ENCODE results near the gene ADARB2.

The ADARB2 gene

DNA sequence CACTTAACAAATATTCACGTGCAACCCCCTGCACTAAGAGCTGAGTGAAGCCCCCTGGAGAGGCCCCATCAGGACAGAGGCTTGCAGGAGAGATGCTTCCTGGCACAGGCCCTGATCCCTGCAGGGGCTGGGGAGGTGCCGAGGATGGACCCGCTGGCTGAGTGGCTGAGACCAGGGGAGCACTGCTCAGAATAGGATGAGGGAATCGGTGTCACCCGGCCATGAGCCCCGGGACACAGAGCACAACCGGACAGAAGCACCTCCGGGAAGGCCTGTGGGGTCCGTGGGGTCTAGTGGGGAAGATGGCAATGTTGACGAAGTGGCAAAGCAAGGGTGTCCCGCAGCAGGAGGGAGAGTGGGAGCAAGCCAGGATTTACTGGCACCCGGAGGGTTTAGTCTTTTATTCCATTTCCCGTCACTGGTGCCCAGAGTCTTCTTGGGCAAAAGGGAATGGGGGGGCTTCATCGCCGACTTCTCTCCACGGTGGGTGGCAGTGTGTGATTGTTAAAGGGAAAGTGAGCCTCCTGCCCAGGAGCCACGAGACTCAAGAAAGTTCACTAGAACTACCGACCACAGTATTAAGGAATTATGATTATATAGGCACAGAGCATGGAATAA lies 140.7 kb downstream of the ADARB2 start:
- DNase-seq (ENCODE audit: low read depth, low spot score) = no peak

DNA sequence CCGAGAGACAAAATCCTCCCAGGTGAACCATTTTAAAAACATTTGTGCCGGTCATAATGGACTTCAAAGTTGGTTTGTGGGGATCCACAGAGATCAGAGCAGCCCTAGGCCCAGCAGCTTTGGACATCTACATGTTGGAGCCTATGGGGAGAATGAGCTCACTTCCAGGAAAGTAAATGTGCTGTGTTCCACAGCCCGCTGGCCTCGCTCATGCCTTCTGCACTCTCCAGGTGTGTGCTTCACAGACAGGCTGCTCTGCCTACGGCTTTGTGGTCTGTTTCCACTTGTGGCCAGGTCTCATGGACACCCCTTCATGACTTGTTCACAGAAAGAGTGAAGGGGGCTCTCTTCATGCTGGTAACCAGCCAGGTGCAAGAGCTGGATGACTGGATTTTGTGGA lies 141.6 kb downstream of the ADARB2 start:
- no peak for DNase-seq (ENCODE audit: low read depth, low spot score)

- DNase-seq (ENCODE audit: low read depth, low spot score) = no peak
These were observed 142.1 kb downstream of the ADARB2 start for GRCh38 chr10:1595242-1595600.

DNA sequence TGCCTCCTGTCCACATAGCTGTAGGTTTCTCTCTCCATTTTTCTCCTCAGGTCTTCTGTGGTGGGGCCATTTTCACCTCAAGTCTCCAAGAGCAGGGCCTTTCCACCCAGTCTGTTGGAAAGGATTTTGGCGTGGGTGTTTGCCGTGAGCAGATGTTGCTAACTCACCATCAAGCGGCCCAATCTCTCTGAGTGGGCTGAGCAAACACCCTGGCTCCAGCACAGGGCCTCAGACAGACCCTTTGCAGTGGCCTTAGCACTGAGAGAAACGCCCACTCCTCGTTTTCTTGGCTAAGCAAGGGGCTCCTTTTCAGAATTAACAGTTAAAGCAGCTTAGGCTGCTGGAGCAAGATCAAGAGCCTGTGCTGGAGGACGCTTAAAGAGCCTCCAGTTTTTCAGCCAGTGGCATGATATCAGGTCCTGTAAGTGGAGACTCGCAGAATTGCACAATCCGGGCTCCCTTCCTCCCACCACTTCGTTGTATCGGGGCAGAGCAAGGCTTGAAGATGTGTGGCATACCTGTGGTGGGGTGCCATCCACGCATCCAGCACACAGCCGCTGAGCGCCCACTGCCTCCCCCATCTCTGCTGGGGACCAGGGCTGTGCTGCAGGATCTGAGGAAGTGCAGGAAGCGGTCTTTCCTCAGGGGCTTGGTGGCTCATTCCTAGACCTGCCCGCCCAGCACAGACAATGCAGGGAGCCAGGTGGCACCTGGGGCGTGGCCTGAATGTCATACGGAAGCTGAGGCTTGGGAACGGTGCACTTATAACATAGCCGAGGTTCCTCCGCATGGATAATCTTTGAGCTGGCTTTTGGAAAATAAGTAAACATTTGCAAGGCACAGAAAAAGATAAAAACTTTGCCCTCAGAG lies 142.7 kb downstream of the ADARB2 start:
- no peak for DNase-seq (ENCODE audit: low read depth, low spot score)

DNA sequence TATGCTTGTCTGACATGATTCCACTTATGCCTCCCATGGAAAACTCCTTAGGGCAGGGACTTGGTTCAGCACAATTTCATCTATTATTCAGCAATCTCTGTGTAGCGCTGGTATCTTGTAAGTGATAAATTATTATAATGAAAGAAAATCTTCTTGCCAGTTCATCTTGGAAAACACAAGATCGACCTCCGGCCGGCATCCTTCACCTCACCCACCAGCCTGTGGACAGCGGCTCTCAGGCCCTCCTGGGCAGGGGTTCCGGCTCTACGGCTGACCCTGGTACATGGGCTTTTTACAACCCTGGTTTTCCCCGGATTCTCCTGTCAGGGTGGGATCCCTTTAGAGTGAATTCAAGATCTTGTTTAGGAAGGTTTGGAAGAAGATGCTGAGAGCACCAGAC lies 145.6 kb downstream of the ADARB2 start:
- no peak for DNase-seq (ENCODE audit: low read depth, low spot score)

GRCh38 chr10:1591045-1591444 lies 146.3 kb downstream of the ADARB2 start:
- no peak for DNase-seq (ENCODE audit: low read depth, low spot score)

- no peak for DNase-seq (ENCODE audit: low read depth, low spot score)
These were observed 148.1 kb downstream of the ADARB2 start for GRCh38 chr10:1589257-1589656.

- DNase-seq (ENCODE audit: low read depth, low spot score) = no peak
These were observed 154.6 kb downstream of the ADARB2 start for GRCh38 chr10:1582739-1583138.

GRCh38 chr10:1581189-1581588 lies 156.1 kb downstream of the ADARB2 start:
- DNase-seq (ENCODE audit: low read depth, low spot score) = no peak

- DNase-seq (ENCODE audit: low read depth, low spot score) = no peak
These were observed 157.7 kb downstream of the ADARB2 start for GRCh38 chr10:1579671-1580070.

DNA sequence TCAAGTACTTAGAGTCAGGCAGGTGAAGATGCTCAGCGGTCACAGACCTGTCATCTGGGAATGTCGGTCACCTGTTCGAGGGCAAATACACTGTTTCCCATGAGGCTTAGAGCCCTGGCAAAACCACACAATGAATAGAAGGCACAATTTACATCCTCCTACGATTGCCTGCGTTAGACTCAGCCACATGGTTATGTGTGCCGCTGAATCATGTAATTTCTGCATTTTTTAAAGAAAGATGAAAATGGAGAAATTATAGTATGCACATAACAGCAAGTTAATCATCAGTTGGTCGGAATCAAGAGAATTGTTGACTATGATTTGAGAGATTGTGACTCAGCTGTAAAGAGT lies 158.2 kb downstream of the ADARB2 start:
- no peak for DNase-seq (ENCODE audit: low read depth, low spot score)

DNA sequence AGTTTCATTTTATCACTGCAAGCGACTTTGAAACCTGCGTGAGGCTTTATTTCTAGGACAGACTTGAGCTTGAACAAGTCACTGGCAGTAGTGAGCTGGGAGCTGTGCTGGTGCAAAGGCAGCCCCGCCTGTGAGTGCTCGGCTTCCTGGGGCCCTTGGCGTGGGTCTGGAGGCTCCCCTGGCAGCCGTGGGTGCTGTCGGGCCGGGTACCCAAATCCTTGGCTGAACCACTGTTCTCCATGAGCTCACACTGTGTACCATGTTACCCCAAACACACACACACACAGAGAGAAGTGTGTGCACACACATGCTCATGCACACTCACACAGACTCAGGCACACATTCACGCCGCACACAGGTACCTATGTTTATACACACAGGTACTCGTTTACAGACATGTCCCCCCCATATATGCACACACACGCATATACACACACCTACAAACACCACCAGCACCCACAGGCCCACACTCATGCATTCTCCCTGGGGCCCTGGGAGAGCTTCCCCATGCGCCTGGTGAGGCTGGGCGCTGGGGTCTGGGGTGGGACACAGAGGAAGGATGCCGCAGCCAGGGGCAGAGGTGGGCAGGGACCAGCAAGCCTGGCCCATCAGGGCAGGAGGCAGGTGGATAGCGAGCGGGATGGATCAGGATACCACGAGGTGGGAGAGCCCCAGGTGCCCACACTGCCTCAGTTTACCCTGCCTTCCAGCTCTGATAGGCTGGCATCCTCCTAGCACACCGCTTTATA lies 158.8 kb downstream of the ADARB2 start:
- no peak for DNase-seq (ENCODE audit: low read depth, low spot score)

DNA sequence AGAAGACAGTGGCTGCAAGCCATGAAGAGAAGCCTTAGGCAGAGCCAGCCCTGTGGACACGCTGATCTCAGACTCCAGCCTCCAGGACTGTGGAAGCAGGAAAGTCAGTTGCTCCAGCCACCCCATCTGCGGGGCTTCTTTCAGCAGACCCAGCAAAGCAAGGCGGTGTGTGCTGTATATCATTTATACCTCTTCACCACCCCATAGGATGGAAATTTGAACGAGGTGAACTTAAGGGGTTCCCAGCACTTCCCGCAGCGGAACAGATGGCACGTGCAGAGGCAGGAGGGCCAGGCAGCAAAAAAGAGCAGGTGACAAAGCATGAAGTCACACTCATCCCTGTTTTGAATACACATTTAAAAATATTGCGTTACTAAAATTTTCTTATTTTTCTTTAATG lies 159.4 kb downstream of the ADARB2 start:
- DNase-seq (ENCODE audit: low read depth, low spot score) = no peak

DNA sequence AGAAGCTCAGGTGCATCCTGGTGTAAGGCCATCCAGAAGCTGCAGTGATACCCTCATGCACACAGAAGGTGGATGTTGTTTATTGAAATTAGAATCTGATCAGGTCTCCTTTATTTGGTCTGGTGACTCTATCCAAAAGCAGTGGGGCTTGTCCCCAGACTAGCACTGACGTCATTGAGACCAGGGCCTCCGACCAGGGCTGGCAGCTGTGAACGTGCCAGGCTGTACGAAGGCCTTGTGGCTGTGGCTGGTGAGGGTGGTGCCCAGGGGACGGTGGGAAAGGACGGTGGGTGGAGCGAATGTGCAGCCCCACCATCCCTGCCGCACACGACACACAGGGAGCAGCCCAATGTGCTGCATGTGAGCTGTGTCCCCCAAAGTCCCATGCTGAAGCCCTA lies 160.0 kb downstream of the ADARB2 start:
- no peak for DNase-seq (ENCODE audit: low read depth, low spot score)

DNA sequence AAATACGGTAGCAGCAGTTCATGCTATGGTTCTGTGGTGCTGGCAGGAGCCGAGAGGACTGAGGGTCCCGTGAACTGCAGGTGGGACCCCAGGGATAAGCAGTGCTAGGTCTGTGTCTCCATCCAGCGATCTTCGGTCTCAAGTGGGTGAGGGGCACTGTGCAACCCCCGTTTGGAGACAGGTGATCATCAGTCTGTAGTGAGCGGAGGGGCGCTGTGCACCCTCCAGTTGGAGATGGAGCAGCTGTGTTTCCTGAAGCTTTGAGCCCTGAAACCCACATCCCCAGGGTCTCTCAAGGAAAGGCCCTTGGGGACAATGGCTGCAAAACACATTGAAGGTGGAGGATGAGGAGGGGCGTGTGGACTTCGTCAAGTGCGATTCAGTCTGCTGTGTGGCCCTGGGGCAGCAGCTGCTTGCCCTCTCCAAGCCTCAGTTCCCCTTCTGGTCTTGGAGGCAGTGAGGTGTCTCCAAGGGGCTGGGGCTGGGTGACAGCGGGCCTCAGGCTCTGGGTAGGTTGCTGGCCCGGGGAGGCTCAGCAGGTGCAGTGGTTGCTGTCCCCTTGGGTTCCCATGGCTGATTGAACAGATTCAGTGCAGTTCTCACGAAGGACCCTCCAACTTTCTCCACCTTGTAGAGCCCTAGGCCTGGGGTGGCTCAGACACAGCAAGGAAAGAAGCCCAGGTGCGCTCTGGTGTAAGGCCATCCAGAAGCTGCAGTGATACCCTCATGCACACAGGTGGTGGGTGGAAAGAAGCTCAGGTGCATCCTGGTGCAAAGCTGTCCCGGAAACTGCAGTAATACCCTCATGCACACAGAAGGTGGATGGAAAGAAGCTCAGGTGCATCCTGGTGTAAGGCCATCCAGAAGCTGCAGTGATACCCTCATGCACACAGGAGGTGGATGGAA lies 160.6 kb downstream of the ADARB2 start:
- DNase-seq (ENCODE audit: low read depth, low spot score) = no peak

- no peak for DNase-seq (ENCODE audit: low read depth, low spot score)
These were observed 161.7 kb downstream of the ADARB2 start for GRCh38 chr10:1575481-1576244.

GRCh38 chr10:1574719-1575118 lies 162.6 kb downstream of the ADARB2 start:
- DNase-seq (ENCODE audit: low read depth, low spot score) = no peak

GRCh38 chr10:1573981-1574380 lies 163.3 kb downstream of the ADARB2 start:
- no peak for DNase-seq (ENCODE audit: low read depth, low spot score)

DNA sequence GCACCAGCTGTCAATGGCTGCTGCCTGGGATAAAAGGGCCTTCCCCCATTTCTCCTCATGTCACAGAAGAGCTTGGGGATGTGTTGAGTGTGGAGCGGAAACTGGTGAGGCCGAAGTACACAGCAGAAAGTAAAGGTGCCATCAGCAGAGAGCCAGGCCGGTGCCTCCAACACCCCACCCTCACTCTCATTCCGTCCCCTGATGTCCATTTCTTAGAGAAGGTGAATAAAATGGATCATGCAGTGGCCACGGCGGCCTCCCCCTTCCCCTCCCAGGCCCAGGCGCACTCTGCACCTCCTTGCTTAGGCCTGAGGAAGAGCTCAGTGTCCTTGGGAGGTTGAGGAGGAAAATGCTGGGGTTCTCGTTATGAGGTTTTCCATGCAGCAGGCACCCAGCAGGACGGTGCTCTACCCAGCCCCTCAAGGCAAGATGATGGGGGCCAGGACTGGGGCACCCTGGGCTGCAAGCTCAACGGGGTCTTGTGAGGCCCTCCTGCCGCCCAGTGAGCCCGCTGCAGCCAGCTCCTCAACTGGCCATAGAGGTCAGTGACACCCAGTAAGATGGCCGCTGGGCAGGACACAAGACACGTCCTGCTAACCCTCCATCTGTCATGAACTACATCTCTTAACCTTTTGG lies 163.9 kb downstream of the ADARB2 start:
- DNase-seq (ENCODE audit: low read depth, low spot score) = no peak

- DNase-seq (ENCODE audit: low read depth, low spot score) = no peak
These were observed 164.6 kb downstream of the ADARB2 start for GRCh38 chr10:1572519-1573333.
